WI38 (cell line): ENCODE measurements around the gene GGACT.
A peak's percentile ranks its signal among the peaks of the same experiment; 100 is the strongest.

ENCODE experiments used
- H3K4me3 ChIP-seq: 2 replicates; pipeline ENCODE4 v1.5.1; 2011; ENCODE audit warnings: low read depth, mild to moderate bottlenecking, control low read depth, low read length
- CTCF ChIP-seq: IDR thresholded peaks from 2 replicates; pipeline ENCODE4 v1.5.1; 2012; ENCODE audit warnings: low read depth, mild to moderate bottlenecking, control low read depth, low read length

Gene GGACT

DNA sequence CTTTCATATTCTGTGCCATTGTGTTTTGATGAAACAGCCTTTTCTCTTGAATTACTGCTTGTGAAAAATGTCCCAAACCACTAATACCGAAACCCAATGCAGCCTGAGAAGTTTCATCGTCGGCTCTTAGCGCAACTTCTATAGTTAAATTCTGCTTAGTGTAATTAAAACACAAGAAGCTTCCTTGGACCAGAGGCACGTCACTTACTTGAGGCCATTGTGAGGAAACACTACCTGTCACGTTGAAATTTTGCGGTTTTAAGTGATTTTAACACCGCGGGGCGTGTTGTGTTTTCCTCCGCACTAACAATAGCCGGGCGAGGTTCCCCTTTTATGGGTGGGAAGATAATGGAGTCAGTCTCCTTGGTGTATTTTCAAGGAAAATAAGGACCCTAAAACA lies 70.9 kb downstream of the GGACT start:
- no peak overlapping the region for H3K4me3 ChIP-seq
- no peak for TF ChIP-seq CTCF

GRCh38 chr13:100517135-100517534 lies 71.5 kb downstream of the GGACT start:
- H3K4me3 ChIP-seq = no peak overlapping the region
- no peak for TF ChIP-seq CTCF

DNA sequence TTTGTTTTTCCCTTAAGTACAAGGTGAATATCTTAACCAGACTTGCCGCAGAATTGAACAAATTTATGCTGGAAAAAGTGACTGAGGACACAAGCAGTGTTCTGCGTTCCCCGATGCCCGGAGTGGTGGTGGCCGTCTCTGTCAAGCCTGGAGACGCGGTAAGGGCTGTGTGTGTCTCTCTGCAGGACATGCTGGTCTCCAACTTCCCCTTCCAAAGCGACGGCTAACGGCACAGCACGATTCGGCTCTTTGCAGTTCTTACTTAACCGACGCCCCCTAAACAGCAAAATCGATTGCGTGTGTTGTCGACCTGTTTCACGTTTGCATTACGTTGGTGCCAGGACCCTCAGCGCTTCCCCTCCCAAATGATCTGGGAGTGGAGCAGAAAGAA lies 73.2 kb downstream of the GGACT start:
- TF ChIP-seq CTCF = no peak
- H3K4me3 ChIP-seq = no peak overlapping the region

GRCh38 chr13:100514788-100515409 lies 73.7 kb downstream of the GGACT start:
- TF ChIP-seq CTCF = peak; percentile 94

GRCh38 chr13:100513987-100514670 lies 74.5 kb downstream of the GGACT start:
- no peak overlapping the region for H3K4me3 ChIP-seq
- TF ChIP-seq CTCF = no peak

More at GRCh38 chr13:100514788-100515409, 73.7 kb downstream of the GGACT start:
- H3K4me3 ChIP-seq = no peak overlapping the region

GRCh38 chr13:100513171-100513570 lies 75.4 kb downstream of the GGACT start:
- no peak overlapping the region for H3K4me3 ChIP-seq
- TF ChIP-seq CTCF = no peak

DNA sequence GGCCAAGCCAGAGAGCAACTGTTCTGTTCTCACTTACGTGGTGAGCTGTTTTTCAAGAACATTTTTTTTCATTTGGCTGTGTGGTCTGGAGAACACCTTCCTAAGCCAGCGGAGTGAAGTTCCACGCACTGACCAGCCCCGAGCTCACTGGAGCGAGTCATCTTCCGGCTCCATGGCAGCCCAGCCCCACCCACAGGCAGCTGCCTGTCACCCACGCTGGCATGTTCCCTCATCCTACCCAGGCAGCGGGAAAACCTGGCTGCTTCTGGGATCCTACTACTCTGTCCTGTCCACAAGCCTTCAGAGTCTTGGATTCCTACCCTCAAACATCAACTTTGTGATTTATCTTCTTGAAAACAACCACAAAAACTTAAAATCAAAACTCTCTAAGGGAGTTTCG lies 76.2 kb downstream of the GGACT start:
- no peak overlapping the region for H3K4me3 ChIP-seq
- TF ChIP-seq CTCF = no peak
